ENCODE results near the gene STEAP2.
A peak's percentile ranks its signal among the peaks of the same experiment; 100 is the strongest.

STEAP2 gene

DNA sequence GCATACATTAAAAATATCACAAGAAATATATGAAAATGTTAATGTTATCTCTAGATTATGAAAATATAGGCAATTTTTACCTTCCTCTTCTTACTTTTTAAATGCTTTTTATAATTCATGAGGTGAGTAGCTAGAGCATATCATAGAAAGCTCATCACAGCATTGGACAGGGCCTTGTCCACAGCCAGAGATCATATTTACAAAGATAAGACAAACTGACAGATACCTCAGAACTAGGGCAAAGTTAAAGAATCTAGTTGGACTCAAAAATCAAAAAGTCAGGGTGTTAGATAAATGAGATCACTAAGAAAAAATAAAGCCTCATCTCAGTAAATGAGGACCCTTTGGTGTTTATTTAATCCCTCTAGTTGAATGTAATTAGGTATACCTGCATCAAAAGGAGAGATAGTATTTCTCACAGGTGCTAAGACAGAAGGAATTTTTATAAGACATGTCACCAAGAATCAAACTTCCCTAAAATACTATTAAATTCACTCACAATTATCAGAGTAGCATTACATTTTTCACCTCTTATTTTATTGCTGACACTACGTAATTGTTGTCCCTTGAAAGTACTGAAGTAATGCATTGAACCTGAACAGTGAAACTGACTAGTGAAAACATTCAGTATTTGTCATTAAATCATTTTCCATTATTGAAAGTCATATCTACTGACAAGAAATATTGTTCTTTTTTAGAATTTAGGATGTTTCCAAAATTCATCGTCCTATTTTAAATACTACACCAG, 59.1 kb downstream of the STEAP2 start:
- DNase-seq (ENCODE audit: low read depth, low spot score) = no peak

DNA sequence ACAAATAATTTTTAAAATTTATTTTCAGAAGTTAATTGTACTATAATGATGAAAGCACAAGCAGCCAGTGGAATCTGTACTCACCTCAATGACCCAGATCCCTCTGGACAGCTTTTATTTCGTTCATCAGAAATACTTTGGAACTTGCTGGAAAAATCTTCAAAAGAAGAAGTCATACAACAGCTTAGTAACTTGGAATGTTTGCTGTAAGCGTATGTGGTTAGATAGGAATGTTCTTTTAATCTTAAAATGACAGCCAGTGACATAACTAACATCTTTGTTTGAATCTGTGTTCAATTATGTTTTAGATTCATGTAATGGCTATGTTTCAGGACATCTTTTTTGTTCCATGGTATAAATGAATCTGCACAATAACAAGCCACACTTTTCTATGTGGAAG, 60.2 kb downstream of the STEAP2 start:
- DNase-seq (ENCODE audit: low read depth, low spot score) = peak; percentile 34

DNA sequence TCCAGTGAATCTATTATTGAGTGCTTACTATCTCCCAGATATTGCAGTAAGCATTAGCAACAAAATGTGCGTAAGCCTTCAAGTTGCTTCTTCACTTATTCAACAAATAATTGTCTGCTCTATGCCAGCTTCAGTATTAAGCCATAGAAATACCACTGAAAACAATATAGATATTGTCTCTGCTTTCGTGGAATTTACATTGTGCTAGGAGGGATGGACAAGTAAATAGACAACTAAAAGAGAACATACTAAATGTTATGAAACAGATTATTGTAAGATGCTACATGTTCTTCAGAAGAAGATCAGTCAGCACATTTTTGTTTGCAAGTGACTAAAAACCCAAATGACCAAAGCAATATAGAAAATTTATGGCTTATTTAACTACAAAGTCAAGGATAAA, 60.7 kb downstream of the STEAP2 start:
- DNase-seq (ENCODE audit: low read depth, low spot score) = no peak

GRCh38 chr7:90274161-90274560, 62.6 kb downstream of the STEAP2 start:
- DNase-seq (ENCODE audit: low read depth, low spot score) = no peak

- no peak for DNase-seq (ENCODE audit: low read depth, low spot score)
Observed at GRCh38 chr7:90276033-90276728, 64.6 kb downstream of the STEAP2 start.

Measured in astrocyte of the hippocampus (primary cell).